Endothelial cell of umbilical vein (primary cell): ENCODE data around the gene TXNRD2. TPM values are rescaled to one million over a fixed set of nuclear protein-coding genes. Genes with fewer than 3 reads are reported as not detected.

Source experiments
- BruUV-seq: library from RNA; stranded (reverse); fragments of 400-500 nt; replicated peaks from 2 replicates; lab custom pipeline; 2021; lab: Mats Ljungman, UMichigan
- CTCF ChIA-PET: fragments of 300-600, 350-600 bp; sonication (Branson Sonifier 250); formaldehyde crosslinking; loops from one replicate; lab custom pipeline; 2021; ENCODE audit warnings: antibody characterized with exemption, inconsistent platforms; lab: Charles Lee
- POLR2A ChIA-PET: fragments of 300-600, 350-600 bp; sonication (Branson Sonifier 250); formaldehyde crosslinking; loops from one replicate; lab custom pipeline; 2021; ENCODE audit warnings: antibody characterized with exemption, inconsistent platforms; lab: Charles Lee
- DNase-seq: peaks from one replicate; pipeline ENCODE4 v3.0.0-alpha.2; 2011; ENCODE audit warnings: low read depth, low spot score
- FAIRE-seq: peaks from 2 replicates; lab custom pipeline; 2011; peaks lifted over from hg19 to GRCh38; lab: Jason Lieb, UNC
- H2AFZ ChIP-seq: 2 replicates; pipeline ENCODE4 v1.6.0; 2012; ENCODE audit warnings: low read depth, low read length, control low read depth, inconsistent platforms
- H3K27ac ChIP-seq: 2 replicates; pipeline ENCODE4 v1.5.1; 2011; ENCODE audit warnings: low read depth, mild to moderate bottlenecking, control low read depth, low read length, moderate library complexity; ENCODE audit not compliant: insufficient read depth
- H3K27me3 ChIP-seq, 2 experiments: 2 replicates each; pipeline versions ENCODE4 v1.6.0 to v1.6.1; 2011; ENCODE audit warnings: low read length in 2 of 2, mixed read lengths in 1 of 2; ENCODE audit not compliant: control insufficient read depth in 2 of 2, insufficient read depth in 2 of 2
- H3K36me3 ChIP-seq, 2 experiments: 2 replicates in 1 of 2; 3 replicates in 1 of 2; pipeline ENCODE4 v1.5.1; 2011; ENCODE audit warnings: low read length in 2 of 2, mild to moderate bottlenecking in 1 of 2, moderate library complexity in 1 of 2; ENCODE audit not compliant: control insufficient read depth in 2 of 2, insufficient read depth in 2 of 2; ENCODE audit errors: extremely low read depth in 1 of 2
- H3K4me1 ChIP-seq: 3 replicates; pipeline ENCODE4 v1.5.1; 2011; ENCODE audit warnings: mild to moderate bottlenecking, low read length; ENCODE audit not compliant: control insufficient read depth, insufficient read depth; ENCODE audit errors: extremely low read depth
- H3K4me2 ChIP-seq: 2 replicates; pipeline ENCODE4 v1.6.1; 2011; ENCODE audit warnings: low read length, control low read depth, mixed read lengths; ENCODE audit not compliant: insufficient read depth
- H3K4me3 ChIP-seq, 3 experiments: fragments of 200-600 bp in 1 of 3; sonication (generic), shearing (Covaris generic) in 1 of 3; replicated peaks in 1 of 3; 2 replicates each; pipeline ENCODE4 v1.5.1; 2011 to 2016; ENCODE audit warnings: control low read depth in 3 of 3, low read length in 3 of 3, mild to moderate bottlenecking in 2 of 3, inconsistent platforms in 1 of 3, low read depth in 1 of 3, moderate library complexity in 1 of 3; ENCODE audit not compliant: insufficient read depth in 1 of 3
- H3K79me2 ChIP-seq: 2 replicates; pipeline ENCODE4 v1.6.0; 2012; ENCODE audit warnings: low read length, inconsistent platforms; ENCODE audit not compliant: control insufficient read depth, insufficient read depth
- H3K9ac ChIP-seq: replicated peaks from 2 replicates; pipeline ENCODE3; 2011; ENCODE audit warnings: low read length, control low read depth; ENCODE audit not compliant: insufficient read depth; ENCODE audit errors: extremely low read depth
- H3K9me1 ChIP-seq: replicated peaks from 3 replicates; pipeline ENCODE4 v1.6.0; 2011; ENCODE audit warnings: mild to moderate bottlenecking, low read length; ENCODE audit not compliant: control insufficient read depth, insufficient read depth; ENCODE audit errors: extremely low read depth
- H3K9me3 ChIP-seq: replicated peaks from 2 replicates; pipeline ENCODE4 v1.5.1; 2012; ENCODE audit warnings: low read length, inconsistent platforms; ENCODE audit not compliant: control insufficient read depth, insufficient read depth
- H4K20me1 ChIP-seq: replicated peaks from 2 replicates; pipeline ENCODE3; 2011; ENCODE audit warnings: mild to moderate bottlenecking, low read length; ENCODE audit not compliant: control insufficient read depth, insufficient read depth; ENCODE audit errors: extremely low read depth
- EZH2 ChIP-seq: IDR thresholded peaks from 2 replicates; pipeline ENCODE4 v1.6.1; 2012; ENCODE audit warnings: borderline replicate concordance, low read depth, mild to moderate bottlenecking, moderate library complexity, low read length, inconsistent platforms; ENCODE audit not compliant: severe bottlenecking
- FOS ChIP-seq: IDR thresholded peaks from 2 replicates; pipeline ENCODE4 v1.6.1; 2011; ENCODE audit warnings: mild to moderate bottlenecking, low read length, moderate library complexity, borderline replicate concordance; ENCODE audit not compliant: insufficient read depth
- GATA2 ChIP-seq: IDR thresholded peaks from 2 replicates; pipeline ENCODE4 v1.7.0; 2011; ENCODE audit warnings: low read depth, mild to moderate bottlenecking, moderate library complexity, mixed read lengths, low read length; ENCODE audit not compliant: insufficient read length, insufficient read depth
- JUN ChIP-seq: IDR thresholded peaks from 2 replicates; pipeline ENCODE4 v1.6.1; 2011; ENCODE audit warnings: borderline replicate concordance, low read depth; ENCODE audit not compliant: insufficient read length, insufficient read depth
- MYC ChIP-seq: IDR thresholded peaks from one replicate; pipeline ENCODE4 v1.6.1; 2011; ENCODE audit warnings: mild to moderate bottlenecking, low read depth, low read length
- POLR2A ChIP-seq: IDR thresholded peaks from 2 replicates; pipeline ENCODE4 v1.6.1; 2012; ENCODE audit warnings: low read depth, mild to moderate bottlenecking, control low read depth, low read length
- POLR2AphosphoS5 ChIP-seq: IDR thresholded peaks from 2 replicates; pipeline ENCODE4 v1.6.1; 2012; ENCODE audit warnings: low read depth, mild to moderate bottlenecking, control low read depth, low read length, moderate library complexity; ENCODE audit not compliant: insufficient read depth
- dilution Hi-C: fragments of 300-500 bp; cut with MboI; formaldehyde crosslinking; loops from one replicate; pipeline ENCODE4 v1.15.0; 2019; ENCODE audit warnings: low sequenced_read_pairs; ENCODE audit not compliant: extremely low pct_ligation_motif_present
- intact Hi-C: fragments of 100-400 bp; cut with micrococcal nuclease; formaldehyde crosslinking; loops from one replicate; pipeline ENCODE4 v1.10.0; 2022
- polyA plus RNA-seq, 4 experiments: library from polyadenylated mRNA; depleted of rRNA in 3 of 4; stranded (reverse) in 3 of 4; unstranded in 1 of 4; fragments of >200 nt; gene quantifications; 2 replicates each; pipeline versions ENCODE4 v1.2.1 to v1.2.3, GENCODE V29; 2011 to 2012; ENCODE audit warnings: missing spikeins in 1 of 4
- total RNA-seq: library from RNA; stranded (reverse); gene quantifications from 2 replicates; pipeline ENCODE4 v1.2.3, GENCODE V29; 2021
- TF ChIP-seq, protein P1 (sequence below), 2 donors: IDR thresholded peaks; 1 replicate in 1 of 2; 2 replicates in 1 of 2; pipeline ENCODE4 v1.5.1; 2011; ENCODE audit warnings: low read length in 2 of 2, mild to moderate bottlenecking in 2 of 2, moderate library complexity in 2 of 2, control low read depth in 1 of 2, inconsistent platforms in 1 of 2, low read depth in 1 of 2; ENCODE audit not compliant: insufficient read depth in 1 of 2; ENCODE audit errors: extremely low read depth in 1 of 2
- TF ChIP-seq, protein P2 (sequence below): IDR thresholded peaks from 2 replicates; pipeline ENCODE4 v1.6.1; 2011; ENCODE audit not compliant: insufficient read depth, insufficient read length

The TXNRD2 gene
- total and polyA plus RNA-seq, 2 donors (not counting 3 experiments of a cell fraction or from before 2014, with no cell fraction given), result 211 to 440 TPM

- Histone ChIP-seq H3K9me1 (no peaks in the 10 kb centered on the region), H3K9me3 (no peaks in the 10 kb centered on the region), H3K9ac (no peak overlapping the region), H4K20me1 (no peaks in the 10 kb centered on the region), H3K27me3 (no peaks in the 10 kb centered on the region), H3K36me3 (no peaks in the 10 kb centered on the region), H3K4me3 (no peak overlapping the region), H2AFZ (no peak overlapping the region), H3K4me2 (no peak overlapping the region), H3K4me1 (no peaks in the 10 kb centered on the region), H3K79me2 (no peaks in the 10 kb centered on the region), H3K27ac (no peak overlapping the region)
- DNase-seq, result no peak
- BruUV-seq, result no TSS peak
- no peak for TF ChIP-seq FOS
- intact Hi-C loops (no loop called here), dilution Hi-C loops (no loop called here)
- FAIRE-seq, result no peak
- CTCF ChIA-PET, result interaction anchor here (1.0 to 2.4 kb wide), 4 partner anchors 8 to 132 kb away, joined by 3 to 9 read pairs (median 4); no protein-coding TSS in a partner anchor
- POLR2A ChIA-PET, result no interaction called here
Measured at GRCh38 chr22:19862619-19863246, 78.9 kb downstream of the TXNRD2 start.

DNA sequence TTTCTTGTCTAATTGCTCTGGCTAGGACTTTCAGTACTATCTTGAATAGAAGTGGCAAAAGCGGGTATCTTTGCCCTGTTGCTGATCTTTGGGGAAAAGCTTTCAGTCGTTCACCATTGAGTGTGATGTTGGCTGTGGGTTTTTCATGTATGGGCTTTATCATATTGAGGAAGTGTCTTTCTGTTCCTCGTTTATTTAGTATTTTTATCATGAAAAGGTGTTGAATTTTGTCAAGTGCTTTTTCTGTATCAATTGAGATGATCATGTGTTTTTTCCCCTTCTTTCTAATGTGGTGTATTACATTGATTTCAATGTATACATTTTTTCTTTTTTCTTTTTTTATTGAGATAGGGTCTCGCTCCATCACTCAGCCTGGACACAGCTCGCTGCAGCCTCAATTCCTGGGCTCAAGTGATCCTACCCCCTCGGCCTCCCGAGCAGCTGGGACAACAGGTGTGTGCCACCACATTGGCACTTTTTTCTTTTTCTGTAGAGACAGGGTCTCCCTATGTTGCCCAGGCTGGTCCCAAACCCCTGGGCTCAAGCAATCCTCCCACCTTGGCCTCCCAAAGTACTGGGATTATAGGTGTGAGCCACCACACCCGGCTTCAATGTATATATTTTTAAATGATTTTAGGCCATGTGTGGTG, 81.6 kb downstream of the TXNRD2 start:
- intact Hi-C loops, result no loop called here
- Histone ChIP-seq H3K4me3 (no peak overlapping the region), H3K27ac (no peak overlapping the region), H3K4me2 (no peak overlapping the region), H3K36me3 (no peaks in the 10 kb centered on the region), H4K20me1 (no peaks in the 10 kb centered on the region), H3K27me3 (no peaks in the 10 kb centered on the region), H3K4me1 (peaks cover 12% of the 10 kb centered on the region), H3K79me2 (peaks cover 4% of the 10 kb centered on the region), H3K9me3 (no peaks in the 10 kb centered on the region), H3K9ac (no peak overlapping the region), H3K9me1 (no peaks in the 10 kb centered on the region), H2AFZ (no peak overlapping the region)
- ChIA-PET CTCF (no interaction called here), POLR2A (no interaction called here)
- dilution Hi-C loops, result no loop called here
- DNase-seq (no peak), FAIRE-seq (no peak)
- TF ChIP-seq MYC (no peak), GATA2 (no peak), POLR2A (no peak), POLR2AphosphoS5 (no peak), JUN (no peak), FOS (no peak), EZH2 (no peak)
- TF ChIP-seq, protein P1, sequence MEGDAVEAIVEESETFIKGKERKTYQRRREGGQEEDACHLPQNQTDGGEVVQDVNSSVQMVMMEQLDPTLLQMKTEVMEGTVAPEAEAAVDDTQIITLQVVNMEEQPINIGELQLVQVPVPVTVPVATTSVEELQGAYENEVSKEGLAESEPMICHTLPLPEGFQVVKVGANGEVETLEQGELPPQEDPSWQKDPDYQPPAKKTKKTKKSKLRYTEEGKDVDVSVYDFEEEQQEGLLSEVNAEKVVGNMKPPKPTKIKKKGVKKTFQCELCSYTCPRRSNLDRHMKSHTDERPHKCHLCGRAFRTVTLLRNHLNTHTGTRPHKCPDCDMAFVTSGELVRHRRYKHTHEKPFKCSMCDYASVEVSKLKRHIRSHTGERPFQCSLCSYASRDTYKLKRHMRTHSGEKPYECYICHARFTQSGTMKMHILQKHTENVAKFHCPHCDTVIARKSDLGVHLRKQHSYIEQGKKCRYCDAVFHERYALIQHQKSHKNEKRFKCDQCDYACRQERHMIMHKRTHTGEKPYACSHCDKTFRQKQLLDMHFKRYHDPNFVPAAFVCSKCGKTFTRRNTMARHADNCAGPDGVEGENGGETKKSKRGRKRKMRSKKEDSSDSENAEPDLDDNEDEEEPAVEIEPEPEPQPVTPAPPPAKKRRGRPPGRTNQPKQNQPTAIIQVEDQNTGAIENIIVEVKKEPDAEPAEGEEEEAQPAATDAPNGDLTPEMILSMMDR (IDR thresholded peaks at IDR 0.05; ENCODE audit: extremely low read depth in 1 of 2, insufficient read depth in 1 of 2, low read depth in 1 of 2, low read length in 2 of 2), result no peak
- TF ChIP-seq, protein P2, sequence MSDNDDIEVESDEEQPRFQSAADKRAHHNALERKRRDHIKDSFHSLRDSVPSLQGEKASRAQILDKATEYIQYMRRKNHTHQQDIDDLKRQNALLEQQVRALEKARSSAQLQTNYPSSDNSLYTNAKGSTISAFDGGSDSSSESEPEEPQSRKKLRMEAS, result no peak
- no TSS peak for BruUV-seq
